GM11168 (cell line): ENCODE results near the gene KREMEN1.
"Not testable (repeated sequence)": the region's sequence is repeated elsewhere in the genome, so short reads cannot be mapped to it uniquely, and the experiment has no call there.

ENCODE experiments used
- in situ Hi-C: fragments of 300-500 bp; cut with MboI; formaldehyde crosslinking; loops from one replicate; pipeline ENCODE4 v1.12.0; 2022; ENCODE audit warnings: low sequenced_read_pairs; ENCODE audit not compliant: unreplicated experiment

Gene KREMEN1

GRCh38 chr22:29096736-29097669 is 24.2 kb downstream of the KREMEN1 start:
- in situ Hi-C loops, result no loop called here

- in situ Hi-C loops, result no loop called here
These were observed 25.5 kb downstream of the KREMEN1 start for GRCh38 chr22:29098296-29098695.

GRCh38 chr22:29102300-29102699 is 29.5 kb downstream of the KREMEN1 start:
- in situ Hi-C loops, result no loop called here

- in situ Hi-C loops, result no loop called here
These were observed 30.3 kb downstream of the KREMEN1 start for GRCh38 chr22:29103121-29103520.

GRCh38 chr22:29105468-29105867 is 32.6 kb downstream of the KREMEN1 start:
- in situ Hi-C loops, result no loop called here

- in situ Hi-C loops, result no loop called here
These were observed 34.0 kb downstream of the KREMEN1 start for GRCh38 chr22:29106839-29107238.

GRCh38 chr22:29108137-29108536 is 35.3 kb downstream of the KREMEN1 start:
- in situ Hi-C loops, result no loop called here

GRCh38 chr22:29109822-29110221 is 37.0 kb downstream of the KREMEN1 start:
- in situ Hi-C loops, result no loop called here

- in situ Hi-C loops, result no loop called here
These were observed 38.1 kb downstream of the KREMEN1 start for GRCh38 chr22:29110946-29111345.

GRCh38 chr22:29112121-29112520 is 39.3 kb downstream of the KREMEN1 start:
- in situ Hi-C loops, result no loop called here

GRCh38 chr22:29112681-29113080 is 39.8 kb downstream of the KREMEN1 start:
- in situ Hi-C loops, result no loop called here

- in situ Hi-C loops, result no loop called here
These were observed 40.5 kb downstream of the KREMEN1 start for GRCh38 chr22:29113319-29113718.

- in situ Hi-C loops, result no loop called here
These were observed 41.6 kb downstream of the KREMEN1 start for GRCh38 chr22:29114392-29114791.

GRCh38 chr22:29115682-29116288 is 43.0 kb downstream of the KREMEN1 start:
- in situ Hi-C loops, result no loop called here

- in situ Hi-C loops, result no loop called here
These were observed 43.7 kb downstream of the KREMEN1 start for GRCh38 chr22:29116397-29117123.

- in situ Hi-C loops, result no loop called here
These were observed 45.1 kb downstream of the KREMEN1 start for GRCh38 chr22:29117799-29118477.

- in situ Hi-C loops, result not testable (repeated sequence)
These were observed 47.5 kb downstream of the KREMEN1 start for GRCh38 chr22:29120098-29120912.

GRCh38 chr22:29121124-29121523 is 48.3 kb downstream of the KREMEN1 start:
- in situ Hi-C loops, result no loop called here

GRCh38 chr22:29122041-29122440 is 49.2 kb downstream of the KREMEN1 start:
- in situ Hi-C loops, result no loop called here
